IPS-20b (cell line): ENCODE results near the gene GOLIM4.

Experiments
- H3K27ac ChIP-seq: one replicate; pipeline ENCODE4 v1.5.1; 2013; ENCODE audit warnings: low read length
- H3K27me3 ChIP-seq: 2 replicates; pipeline ENCODE4 v1.6.1; 2013; ENCODE audit warnings: mild to moderate bottlenecking, low read length, inconsistent platforms; ENCODE audit not compliant: insufficient read depth
- H3K36me3 ChIP-seq: 2 replicates; pipeline ENCODE4 v1.6.1; 2013; ENCODE audit warnings: low read depth, mild to moderate bottlenecking, inconsistent platforms, low read length, moderate library complexity; ENCODE audit not compliant: insufficient read depth
- H3K4me1 ChIP-seq: 2 replicates; pipeline ENCODE4 v1.6.1; 2013; ENCODE audit warnings: mild to moderate bottlenecking, control low read depth, inconsistent platforms, low read length, moderate library complexity; ENCODE audit not compliant: insufficient read depth
- H3K4me3 ChIP-seq: 2 replicates; pipeline ENCODE4 v1.5.1; 2013; ENCODE audit warnings: mild to moderate bottlenecking, low read length, inconsistent platforms
- H3K9ac ChIP-seq: 2 replicates; pipeline ENCODE4 v1.6.1; 2013; ENCODE audit warnings: low read depth, mild to moderate bottlenecking, inconsistent platforms, low read length, moderate library complexity
- H3K9me3 ChIP-seq: 2 replicates; pipeline ENCODE4 v1.6.1; 2013; ENCODE audit warnings: mild to moderate bottlenecking, low read depth, low read length, inconsistent platforms; ENCODE audit not compliant: insufficient read depth

Gene GOLIM4

DNA sequence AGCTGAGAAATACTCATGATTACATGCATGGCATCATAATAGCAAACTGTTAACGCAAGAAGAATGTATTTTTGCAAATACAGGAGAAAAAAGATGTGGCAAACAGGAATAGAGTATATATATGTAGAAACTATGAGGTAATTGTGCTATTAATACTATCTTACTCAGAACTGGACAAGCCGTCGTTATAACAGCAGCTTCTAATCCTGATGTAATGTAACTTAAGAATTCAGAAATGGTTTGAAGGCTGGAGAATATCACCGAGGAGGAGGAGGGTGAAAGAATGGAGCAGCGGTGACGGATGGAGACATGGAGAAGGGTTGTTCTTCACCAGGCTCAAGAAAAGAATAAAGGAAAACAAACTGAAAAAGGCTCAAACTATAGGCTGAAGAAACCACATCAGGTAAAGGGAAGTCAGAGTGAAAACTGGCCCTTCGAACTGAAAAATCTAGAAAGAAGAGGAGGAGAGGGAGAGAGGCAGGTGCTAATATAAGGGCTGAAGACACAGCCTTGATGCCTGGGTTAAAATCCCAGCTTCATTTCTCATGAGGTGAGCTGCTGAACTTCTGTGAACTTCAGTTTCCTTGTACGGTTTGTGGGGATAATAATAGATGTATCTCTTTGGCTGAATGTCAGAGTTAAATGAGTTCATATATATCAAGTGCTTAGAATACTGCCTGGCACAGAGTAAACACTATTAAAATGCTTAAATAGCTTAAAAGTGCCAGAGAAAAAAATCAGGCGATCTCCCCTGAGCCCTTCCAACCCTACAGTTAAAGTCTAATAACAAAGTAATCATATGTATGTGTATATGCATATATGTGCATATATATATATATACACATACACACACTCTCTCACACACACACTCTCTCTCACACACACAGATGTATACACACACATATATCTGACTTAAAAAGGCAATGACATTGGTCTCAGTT, 43.9 kb downstream of the GOLIM4 start:
- Histone ChIP-seq H3K36me3 (no peaks in the 10 kb centered on the region), H3K27ac (no peak overlapping the region), H3K9me3 (peaks cover 10% of the 10 kb centered on the region), H3K4me3 (no peak overlapping the region), H3K9ac (no peak overlapping the region), H3K27me3 (no peaks in the 10 kb centered on the region), H3K4me1 (peaks cover 13% of the 10 kb centered on the region)

DNA sequence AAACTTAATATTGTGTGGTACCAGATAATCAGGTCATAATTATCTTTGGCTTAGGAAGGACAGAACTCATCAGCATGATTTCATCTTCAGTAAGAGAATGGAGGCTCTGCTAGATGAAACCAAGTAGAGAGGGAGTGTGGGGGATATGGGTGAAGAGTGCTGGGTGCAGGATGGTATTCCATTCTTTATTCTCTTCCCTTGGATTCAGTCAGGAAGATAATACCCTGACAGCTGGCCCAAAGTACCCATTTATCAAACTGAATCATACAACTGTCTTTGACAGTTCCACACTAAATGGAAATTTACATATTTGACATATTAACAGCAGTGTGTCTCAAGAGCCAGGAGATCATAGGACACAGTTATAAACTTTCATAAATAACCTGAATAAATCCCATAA, 44.7 kb downstream of the GOLIM4 start:
- Histone ChIP-seq H3K4me1 (peaks cover 13% of the 10 kb centered on the region), H3K4me3 (no peak overlapping the region), H3K27ac (no peak overlapping the region), H3K9me3 (peaks cover 4% of the 10 kb centered on the region), H3K27me3 (no peaks in the 10 kb centered on the region), H3K36me3 (no peaks in the 10 kb centered on the region), H3K9ac (no peak overlapping the region)

DNA sequence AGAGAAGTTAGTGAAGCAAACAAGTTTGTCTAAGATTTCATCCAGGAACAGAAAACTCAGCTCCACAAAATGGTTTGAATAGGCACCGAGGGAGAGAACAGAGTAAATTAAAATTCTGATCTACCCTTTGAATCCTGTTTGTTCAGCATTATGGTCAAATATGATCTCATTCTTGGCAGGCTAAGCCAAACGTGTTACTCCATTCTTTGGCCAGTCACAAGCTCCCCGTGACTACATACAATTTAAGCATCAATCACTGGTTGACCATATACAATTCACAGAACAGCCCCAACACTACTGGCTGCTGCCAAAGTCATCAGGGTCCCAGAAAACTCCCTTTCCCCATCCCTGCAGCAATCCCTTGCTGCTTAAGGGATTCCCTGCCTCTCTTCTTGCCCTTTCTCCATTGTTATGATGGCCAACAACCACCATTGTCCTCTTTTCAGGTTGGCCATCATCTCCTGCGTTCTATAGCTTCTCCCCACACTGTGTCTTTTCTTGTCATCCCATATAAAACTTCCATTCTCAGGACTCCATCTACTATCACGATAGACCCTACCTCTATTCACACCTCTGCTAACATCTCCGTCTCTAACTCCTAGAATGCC, 46.3 kb downstream of the GOLIM4 start:
- Histone ChIP-seq H3K9me3 (no peaks in the 10 kb centered on the region), H3K9ac (no peak overlapping the region), H3K36me3 (no peaks in the 10 kb centered on the region), H3K4me3 (no peak overlapping the region), H3K27ac (peak overlapping the region; percentile 62), H3K27me3 (no peaks in the 10 kb centered on the region), H3K4me1 (peaks cover 13% of the 10 kb centered on the region)

DNA sequence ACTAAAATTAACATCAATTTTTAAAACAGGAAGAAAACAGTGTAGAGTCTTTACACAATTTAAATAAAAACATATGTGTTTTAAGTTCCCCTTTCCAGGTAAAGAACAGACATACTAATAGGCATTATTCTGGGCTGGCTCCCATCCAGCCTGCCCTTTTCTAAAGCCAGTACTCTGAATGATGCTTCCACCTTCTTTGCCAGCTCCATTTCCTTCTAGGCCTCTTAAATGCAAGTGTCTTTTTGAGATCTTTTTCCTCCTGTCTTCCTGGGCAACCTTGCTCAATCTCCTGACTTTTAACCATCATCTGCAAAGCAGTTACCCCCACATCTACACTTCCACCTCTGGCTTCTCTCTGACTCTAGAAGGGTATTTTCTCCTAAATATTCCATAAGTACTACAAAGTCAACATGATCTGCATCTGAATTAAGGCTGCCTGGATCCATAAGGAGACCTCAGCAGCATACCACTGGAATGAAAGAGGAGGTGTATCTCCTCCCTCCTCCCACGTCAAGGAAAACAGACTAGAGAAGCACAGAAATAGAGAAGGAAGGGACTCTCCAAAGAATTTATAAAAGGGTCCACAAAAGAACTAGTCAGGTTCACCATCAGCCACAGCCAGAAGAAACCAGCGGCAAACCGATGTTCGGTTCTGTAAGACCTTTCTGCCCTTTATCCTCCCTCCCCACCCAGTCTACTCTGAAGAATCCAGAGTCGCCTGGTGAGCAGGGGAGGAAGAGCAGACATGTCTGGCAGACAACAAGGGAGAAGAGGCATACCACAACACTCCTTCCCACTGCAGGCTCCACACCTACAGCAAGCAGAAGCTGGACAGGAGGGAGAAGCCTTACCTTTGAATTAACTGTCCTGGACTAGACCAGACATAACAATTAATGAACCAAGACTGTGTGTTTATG, 47.1 kb downstream of the GOLIM4 start:
- Histone ChIP-seq H3K27me3 (no peaks in the 10 kb centered on the region), H3K4me3 (0 out of 2 replicates have a peak overlapping the region, but pooled peaks have one; percentile 3), H3K9ac (no peak overlapping the region), H3K9me3 (no peaks in the 10 kb centered on the region), H3K27ac (peak overlapping the region; percentile 62), H3K4me1 (peaks cover 13% of the 10 kb centered on the region), H3K36me3 (no peaks in the 10 kb centered on the region)

DNA sequence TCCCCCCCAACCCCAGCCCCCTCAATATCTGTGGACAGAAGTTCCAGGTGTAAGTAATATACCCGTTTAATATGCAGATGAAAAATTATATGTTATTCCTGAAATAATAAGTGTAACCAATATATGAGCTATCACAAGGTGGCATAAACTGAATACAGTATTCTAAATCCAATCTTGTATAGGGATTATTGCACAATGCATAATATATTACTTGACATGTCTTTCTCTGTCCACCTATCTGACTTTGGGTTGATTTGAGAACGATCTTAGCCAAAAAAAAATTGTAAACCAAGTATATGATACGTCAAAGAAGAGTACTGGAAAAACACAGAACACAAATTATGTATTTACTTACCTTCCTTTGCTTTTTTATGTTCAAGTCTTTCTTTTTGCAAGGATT, 47.8 kb downstream of the GOLIM4 start:
- no peaks in the 10 kb centered on the region for H3K9me3 ChIP-seq
- no peaks in the 10 kb centered on the region for H3K27me3 ChIP-seq
- H3K36me3 ChIP-seq = peaks cover 5% of the 10 kb centered on the region
- H3K4me3 ChIP-seq = no peak overlapping the region
- H3K27ac ChIP-seq = no peak overlapping the region
- H3K4me1 ChIP-seq = peaks cover 13% of the 10 kb centered on the region
- no peak overlapping the region for H3K9ac ChIP-seq

DNA sequence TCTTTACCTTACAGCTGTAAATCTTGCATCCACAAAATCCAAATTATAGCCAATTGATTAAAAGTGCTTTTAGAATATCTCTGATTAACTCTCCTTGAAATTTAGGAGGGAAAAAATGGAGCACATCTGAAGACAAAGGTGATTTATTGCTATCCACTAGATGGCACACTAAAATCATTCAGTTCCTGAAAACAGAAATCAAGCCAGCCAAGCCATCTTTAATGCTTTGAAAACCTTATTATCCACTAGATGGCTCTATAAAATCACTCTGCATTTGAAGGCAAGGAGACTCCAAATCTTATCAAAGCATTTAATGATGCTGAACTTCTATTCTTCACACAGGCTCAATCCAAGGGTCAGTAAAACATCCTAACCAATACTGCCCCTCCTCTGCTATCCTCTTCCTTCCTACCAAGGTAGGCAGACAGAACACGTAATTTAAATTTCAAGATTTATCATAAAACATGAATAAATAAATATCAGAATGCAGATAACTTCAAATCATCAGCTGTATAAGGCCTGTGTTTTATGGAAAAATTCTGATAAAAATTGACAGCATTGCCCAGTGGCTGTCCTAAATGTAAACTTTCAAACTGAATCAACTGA, 48.4 kb downstream of the GOLIM4 start:
- Histone ChIP-seq H3K27me3 (no peaks in the 10 kb centered on the region), H3K9ac (peak overlapping the region; percentile 14; the same call in 1 of the 2 replicates), H3K36me3 (peaks cover 10% of the 10 kb centered on the region), H3K27ac (no peak overlapping the region), H3K4me1 (peaks cover 13% of the 10 kb centered on the region), H3K9me3 (no peaks in the 10 kb centered on the region), H3K4me3 (no peak overlapping the region)

DNA sequence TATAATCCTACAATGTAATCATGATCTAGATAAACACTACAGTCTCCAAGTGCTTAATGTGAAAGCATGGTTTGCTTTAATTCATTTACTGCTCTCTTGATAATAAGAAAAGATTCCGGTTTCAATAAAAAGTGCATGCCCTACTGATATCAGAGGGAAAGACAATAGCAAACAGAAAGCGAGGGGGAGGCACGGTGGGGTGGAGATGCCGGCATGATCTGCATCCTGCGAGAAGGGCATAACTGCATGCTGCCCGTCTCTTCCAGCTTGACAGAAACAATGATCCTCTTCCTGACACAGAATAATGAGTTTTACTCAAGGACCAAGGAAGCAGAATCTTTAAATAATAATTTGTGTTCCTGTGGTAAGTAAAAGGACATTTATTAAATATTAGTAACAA, 51.7 kb downstream of the GOLIM4 start:
- no peak overlapping the region for H3K4me3 ChIP-seq
- H3K9ac ChIP-seq = no peak overlapping the region
- peaks cover 7% of the 10 kb centered on the region for H3K4me1 ChIP-seq
- H3K27ac ChIP-seq = no peak overlapping the region
- no peaks in the 10 kb centered on the region for H3K27me3 ChIP-seq
- H3K36me3 ChIP-seq = peaks cover 21% of the 10 kb centered on the region
- no peaks in the 10 kb centered on the region for H3K9me3 ChIP-seq

DNA sequence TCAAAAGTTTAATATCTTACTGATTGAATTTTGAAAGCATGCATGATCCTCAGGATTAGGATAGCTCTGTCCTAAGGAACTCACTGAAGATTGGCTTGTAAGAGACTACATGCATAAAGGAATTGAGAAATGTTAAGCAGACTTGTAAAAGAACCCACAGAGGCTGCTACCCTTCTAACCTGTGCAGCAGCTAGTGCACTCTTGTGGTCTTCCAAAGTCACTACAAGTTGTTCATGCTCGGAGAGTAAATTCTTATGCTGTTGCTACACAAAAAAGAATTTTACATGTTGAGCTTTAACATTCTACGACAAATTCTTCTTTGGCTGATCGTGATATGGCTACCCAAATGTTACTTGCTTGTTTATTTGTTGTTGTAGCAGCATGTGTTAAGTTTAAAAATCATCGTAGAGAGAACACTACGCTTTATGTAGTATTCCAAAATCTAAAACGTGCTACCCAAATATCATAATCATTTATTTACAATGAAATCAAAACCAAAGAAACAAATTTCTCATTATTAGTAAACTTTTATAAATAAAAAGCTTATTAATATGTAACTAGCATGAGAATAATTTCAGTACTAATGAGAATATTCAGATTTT, 55.0 kb downstream of the GOLIM4 start:
- Histone ChIP-seq H3K4me3 (no peak overlapping the region), H3K27ac (no peak overlapping the region), H3K36me3 (peaks cover 39% of the 10 kb centered on the region), H3K9me3 (no peaks in the 10 kb centered on the region), H3K4me1 (no peaks in the 10 kb centered on the region; the same call in 1 of the 2 replicates), H3K27me3 (no peaks in the 10 kb centered on the region), H3K9ac (no peak overlapping the region)

DNA sequence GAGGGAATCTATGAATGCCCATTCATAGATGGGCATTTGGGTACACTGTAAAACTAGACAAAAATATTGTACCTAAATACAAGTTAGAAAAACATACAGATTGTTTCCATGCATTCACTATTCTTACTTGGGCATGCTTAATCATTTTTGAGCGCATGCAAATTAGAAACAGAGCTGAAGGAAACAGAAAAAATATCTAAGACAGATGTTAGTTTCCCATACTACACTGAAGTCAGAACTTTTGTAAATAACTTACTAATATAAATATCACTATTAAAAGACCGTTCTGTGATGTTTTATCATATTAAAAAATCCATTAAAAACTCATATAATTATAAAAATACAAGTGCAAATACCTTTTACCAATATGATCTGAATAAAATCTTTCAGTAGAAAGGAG, 58.7 kb downstream of the GOLIM4 start:
- Histone ChIP-seq H3K9me3 (no peaks in the 10 kb centered on the region), H3K4me1 (no peaks in the 10 kb centered on the region; the same call in 1 of the 2 replicates), H3K27ac (no peak overlapping the region), H3K9ac (no peak overlapping the region), H3K27me3 (no peaks in the 10 kb centered on the region), H3K36me3 (peaks cover 48% of the 10 kb centered on the region), H3K4me3 (no peak overlapping the region)

DNA sequence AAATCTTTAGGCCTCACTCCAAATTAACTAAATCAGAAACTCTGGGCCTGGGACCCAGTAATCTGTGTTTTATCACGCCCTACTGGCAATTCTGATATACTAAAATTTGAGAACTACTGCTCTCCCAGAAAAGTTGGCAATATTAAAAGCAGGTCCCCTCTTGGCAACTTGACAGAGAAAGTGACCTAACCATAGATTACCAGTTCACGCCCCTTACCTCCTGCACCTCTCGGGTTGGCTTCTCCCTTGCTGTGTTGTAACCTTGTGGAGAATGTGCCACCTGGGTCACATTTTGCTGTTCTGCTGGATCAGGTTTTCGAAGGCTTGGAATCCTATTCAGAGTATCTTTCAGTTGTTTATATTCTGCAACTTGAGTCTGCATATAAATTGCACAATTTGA, 59.1 kb downstream of the GOLIM4 start:
- Histone ChIP-seq H3K27ac (no peak overlapping the region), H3K4me1 (no peaks in the 10 kb centered on the region; the same call in 1 of the 2 replicates), H3K36me3 (peaks cover 49% of the 10 kb centered on the region), H3K27me3 (no peaks in the 10 kb centered on the region), H3K9me3 (no peaks in the 10 kb centered on the region), H3K4me3 (no peak overlapping the region), H3K9ac (no peak overlapping the region)
